Cardiac muscle cell (in vitro differentiated cells and primary cell): ENCODE measurements around the gene SCFD1. TPM values are rescaled to one million over a fixed set of nuclear protein-coding genes. Genes with fewer than 3 reads are reported as not detected.
A peak's percentile ranks its signal among the peaks of the same experiment; 100 is the strongest.
"Not testable (repeated sequence)": the region's sequence is repeated elsewhere in the genome, so short reads cannot be mapped to it uniquely, and the experiment has no call there.

Experiments used
- DNase-seq, 2 donors: peaks; one replicate each; pipeline versions ENCODE4 v3.0.0 to v3.0.0-alpha.2; 2010 to 2017; ENCODE audit warnings: low read depth in 1 of 2, low spot score in 1 of 2
- H3K27ac ChIP-seq: fragments of 200-600 bp; sonication (generic); 2 replicates; pipeline ENCODE4 v1.5.1; 2016
- H3K27me3 ChIP-seq: fragments of 200-600 bp; sonication (generic); 2 replicates; pipeline ENCODE4 v1.6.0; 2016; ENCODE audit warnings: control low read depth
- H3K36me3 ChIP-seq: fragments of 200-600 bp; sonication (generic); 2 replicates; pipeline ENCODE4 v1.5.1; 2016; ENCODE audit warnings: control low read depth
- H3K4me1 ChIP-seq: fragments of 200-600 bp; sonication (generic); 2 replicates; pipeline ENCODE4 v1.8.1; 2017; ENCODE audit warnings: low read depth, mild to moderate bottlenecking, mixed run types
- H3K4me3 ChIP-seq: fragments of 200-600 bp; sonication (generic); 2 replicates; pipeline ENCODE4 v1.5.1; 2016; ENCODE audit warnings: mild to moderate bottlenecking
- H3K9me3 ChIP-seq: fragments of 200-600 bp; sonication (generic); 2 replicates; pipeline ENCODE4 v1.5.1; 2017; ENCODE audit warnings: low read depth, mild to moderate bottlenecking, control low read depth
- polyA plus RNA-seq: library from polyadenylated mRNA; unstranded; fragments of >200 nt; fragmentation: Nextera tagmentation; extraction: Ambion mirVana; gene quantifications from 2 replicates; pipeline ENCODE4 v1.2.1, GENCODE V29; 2016
- total RNA-seq: library from RNA; depleted of rRNA; stranded (reverse); fragments of >200 nt; gene quantifications from 2 replicates; pipeline ENCODE4 v1.2.3, GENCODE V29; 2016
- TF ChIP-seq, protein P1 (sequence below): IDR thresholded peaks from 2 replicates; pipeline ENCODE4 v1.5.1; 2012; ENCODE audit warnings: low read depth, mild to moderate bottlenecking, low read length

The SCFD1 gene, protein sequence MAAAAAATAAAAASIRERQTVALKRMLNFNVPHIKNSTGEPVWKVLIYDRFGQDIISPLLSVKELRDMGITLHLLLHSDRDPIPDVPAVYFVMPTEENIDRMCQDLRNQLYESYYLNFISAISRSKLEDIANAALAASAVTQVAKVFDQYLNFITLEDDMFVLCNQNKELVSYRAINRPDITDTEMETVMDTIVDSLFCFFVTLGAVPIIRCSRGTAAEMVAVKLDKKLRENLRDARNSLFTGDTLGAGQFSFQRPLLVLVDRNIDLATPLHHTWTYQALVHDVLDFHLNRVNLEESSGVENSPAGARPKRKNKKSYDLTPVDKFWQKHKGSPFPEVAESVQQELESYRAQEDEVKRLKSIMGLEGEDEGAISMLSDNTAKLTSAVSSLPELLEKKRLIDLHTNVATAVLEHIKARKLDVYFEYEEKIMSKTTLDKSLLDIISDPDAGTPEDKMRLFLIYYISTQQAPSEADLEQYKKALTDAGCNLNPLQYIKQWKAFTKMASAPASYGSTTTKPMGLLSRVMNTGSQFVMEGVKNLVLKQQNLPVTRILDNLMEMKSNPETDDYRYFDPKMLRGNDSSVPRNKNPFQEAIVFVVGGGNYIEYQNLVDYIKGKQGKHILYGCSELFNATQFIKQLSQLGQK
- 48.4 and 51.7 TPM in 2 replicates for total RNA-seq
- polyA plus RNA-seq: 76.3 and 86.6 TPM in 2 replicates

GRCh38 chr14:30621940-30622830 lies at the start of gene SCFD1:
TSS of gene SCFD1 (plus strand) at chr14:30622319. CDS start at chr14:30622339, 20 bp downstream.
- peaks cover 7% of the 10 kb centered on the region for H3K4me1 ChIP-seq
- H3K27me3 ChIP-seq: no peaks in the 10 kb centered on the region
- TF ChIP-seq, protein P1, sequence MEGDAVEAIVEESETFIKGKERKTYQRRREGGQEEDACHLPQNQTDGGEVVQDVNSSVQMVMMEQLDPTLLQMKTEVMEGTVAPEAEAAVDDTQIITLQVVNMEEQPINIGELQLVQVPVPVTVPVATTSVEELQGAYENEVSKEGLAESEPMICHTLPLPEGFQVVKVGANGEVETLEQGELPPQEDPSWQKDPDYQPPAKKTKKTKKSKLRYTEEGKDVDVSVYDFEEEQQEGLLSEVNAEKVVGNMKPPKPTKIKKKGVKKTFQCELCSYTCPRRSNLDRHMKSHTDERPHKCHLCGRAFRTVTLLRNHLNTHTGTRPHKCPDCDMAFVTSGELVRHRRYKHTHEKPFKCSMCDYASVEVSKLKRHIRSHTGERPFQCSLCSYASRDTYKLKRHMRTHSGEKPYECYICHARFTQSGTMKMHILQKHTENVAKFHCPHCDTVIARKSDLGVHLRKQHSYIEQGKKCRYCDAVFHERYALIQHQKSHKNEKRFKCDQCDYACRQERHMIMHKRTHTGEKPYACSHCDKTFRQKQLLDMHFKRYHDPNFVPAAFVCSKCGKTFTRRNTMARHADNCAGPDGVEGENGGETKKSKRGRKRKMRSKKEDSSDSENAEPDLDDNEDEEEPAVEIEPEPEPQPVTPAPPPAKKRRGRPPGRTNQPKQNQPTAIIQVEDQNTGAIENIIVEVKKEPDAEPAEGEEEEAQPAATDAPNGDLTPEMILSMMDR: no peak
- H3K4me3 ChIP-seq: peak within 1 kb of the TSS; percentile 72
- peaks cover 1% of the 10 kb centered on the region for H3K36me3 ChIP-seq
- DNase-seq: peak; percentile 94 to 95
- H3K27ac ChIP-seq: peak within 1 kb of the TSS; percentile 92
- H3K9me3 ChIP-seq: no peaks in the 10 kb centered on the region

DNA sequence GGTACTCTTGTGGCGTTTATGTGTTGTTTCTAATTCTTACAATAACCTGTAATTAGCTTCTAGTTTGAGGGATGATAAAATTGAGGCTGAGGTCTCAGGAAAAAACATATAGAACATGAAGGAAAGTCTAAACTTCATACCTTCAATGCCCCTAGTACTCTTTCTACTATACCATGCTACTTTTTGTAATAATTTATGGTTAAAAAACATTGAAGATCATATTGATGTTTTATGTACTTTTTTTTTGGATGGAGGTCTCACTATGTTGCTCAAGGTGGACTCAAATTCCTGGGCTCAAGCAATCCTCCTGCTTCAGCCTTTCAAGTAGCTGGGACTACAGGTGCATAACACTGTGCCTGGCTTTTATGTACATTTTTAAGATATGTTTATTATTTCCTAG lies 49.3 kb upstream of the SCFD1 start:
- Histone ChIP-seq H3K4me1 (peaks cover 9% of the 10 kb centered on the region), H3K27ac (no peak overlapping the region), H3K9me3 (no peaks in the 10 kb centered on the region), H3K4me3 (no peak overlapping the region), H3K27me3 (no peaks in the 10 kb centered on the region), H3K36me3 (no peaks in the 10 kb centered on the region)
- DNase-seq: no peak
- TF ChIP-seq, protein P1: no peak

- no peak overlapping the region for H3K27ac ChIP-seq
- TF ChIP-seq, protein P1: no peak
- H3K9me3 ChIP-seq: no peaks in the 10 kb centered on the region
- H3K4me3 ChIP-seq: no peak overlapping the region
- no peaks in the 10 kb centered on the region for H3K36me3 ChIP-seq
- H3K27me3 ChIP-seq: no peaks in the 10 kb centered on the region
- peaks cover 9% of the 10 kb centered on the region for H3K4me1 ChIP-seq
- peak in 1 of 2 donors; percentile 73 for DNase-seq
These were observed 48.8 kb upstream of the SCFD1 start for GRCh38 chr14:30573226-30573814.

GRCh38 chr14:30573966-30574365 lies 48.2 kb upstream of the SCFD1 start:
- Histone ChIP-seq H3K27ac (no peak overlapping the region), H3K9me3 (no peaks in the 10 kb centered on the region), H3K27me3 (no peaks in the 10 kb centered on the region), H3K4me1 (peaks cover 9% of the 10 kb centered on the region), H3K36me3 (no peaks in the 10 kb centered on the region), H3K4me3 (no peak overlapping the region)
- TF ChIP-seq, protein P1: no peak
- DNase-seq: no peak

DNA sequence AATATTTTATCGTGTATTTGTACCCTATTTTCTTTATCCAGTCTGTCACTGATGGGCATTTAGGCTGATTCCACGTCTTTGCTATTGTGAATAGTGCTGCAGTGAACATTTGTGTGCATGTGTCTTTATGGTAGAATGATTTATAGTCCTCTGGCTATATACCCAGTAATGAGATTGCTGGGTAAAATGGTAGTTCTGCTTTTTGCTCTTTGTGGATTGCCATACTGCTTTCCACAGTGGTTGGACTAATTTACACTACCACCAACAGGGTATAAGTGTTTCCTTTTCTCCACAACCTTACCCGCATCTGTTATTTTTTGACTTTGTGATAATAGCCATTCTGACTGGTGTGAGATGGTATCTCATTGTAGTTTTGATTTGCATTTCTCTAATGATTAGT lies 47.3 kb upstream of the SCFD1 start:
- H3K36me3 ChIP-seq, H3K4me3 ChIP-seq, H3K9me3 ChIP-seq, H3K4me1 ChIP-seq, H3K27me3 ChIP-seq, DNase-seq, H3K27ac ChIP-seq: not testable (repeated sequence)

GRCh38 chr14:30576333-30576732 lies 45.8 kb upstream of the SCFD1 start:
- not testable (repeated sequence) for H3K4me3 ChIP-seq, H3K36me3 ChIP-seq, H3K27ac ChIP-seq, H3K4me1 ChIP-seq, H3K27me3 ChIP-seq, H3K9me3 ChIP-seq, DNase-seq
